K562 (cell line): ENCODE results near the gene IL18RAP. TPM values are rescaled to one million over a fixed set of nuclear protein-coding genes. Genes with fewer than 3 reads are reported as not detected.

Experiments used
- ATAC-seq: fragments of 200-7000 bp; cut with Tn5 transposase; 3 replicates; pipeline ENCODE4 v1.9.1; 2020; ENCODE audit warnings: moderate library complexity
- BruUV-seq: library from RNA; stranded (reverse); fragments of 400-500 nt; replicated peaks from 2 replicates; lab custom pipeline; 2021; lab: Mats Ljungman, UMichigan
- CTCF ChIA-PET: fragments of 300-600 bp; formaldehyde crosslinking; extraction: SDS; loops from one replicate; lab custom pipeline; 2021; ENCODE audit warnings: low intra/inter-chr PET ratio; lab: Yijun Ruan, JAX
- POLR2A ChIA-PET: fragments of 300-600, 350-650 bp; sonication (Branson Sonifier 250); formaldehyde crosslinking; extraction: SDS; loops from one replicate; lab custom pipeline; 2021; ENCODE audit warnings: antibody characterized with exemption, inconsistent platforms; lab: Yijun Ruan, JAX
- DNase-seq, 4 experiments: peaks; one replicate each; pipeline versions ENCODE4 v3.0.0 to v3.0.0-alpha.2; 2011 to 2018; ENCODE audit warnings: low spot score in 3 of 4, mixed read lengths in 3 of 4; ENCODE audit errors: extremely low read depth in 1 of 4
- FAIRE-seq: peaks from 2 replicates; lab custom pipeline; 2011; peaks lifted over from hg19 to GRCh38; lab: Jason Lieb, UNC
- H2AFZ ChIP-seq: 2 replicates; pipeline ENCODE4 v1.6.0; 2011; ENCODE audit warnings: low read depth, low read length, control low read depth, inconsistent platforms
- H3K27ac ChIP-seq: fragments of 200-600 bp; 3 replicates; pipeline ENCODE4 v1.8.0; 2011; ENCODE audit warnings: low read depth, mild to moderate bottlenecking, control low read depth, inconsistent platforms, low read length, moderate library complexity, mixed read lengths; ENCODE audit errors: extremely low read depth
- H3K27me3 ChIP-seq, 2 experiments: fragments of 300-600 bp in 1 of 2; 2 replicates in 1 of 2; 3 replicates in 1 of 2; pipeline versions ENCODE4 v1.6.0 to v1.8.0; 2011; ENCODE audit warnings: inconsistent platforms in 2 of 2, low read length in 2 of 2, mild to moderate bottlenecking in 1 of 2, mixed read lengths in 1 of 2, moderate library complexity in 1 of 2; ENCODE audit not compliant: control insufficient read depth in 2 of 2, insufficient read depth in 2 of 2
- H3K36me3 ChIP-seq: fragments of 300-600 bp; 3 replicates; pipeline ENCODE4 v1.8.0; 2011; ENCODE audit warnings: mild to moderate bottlenecking, low read length, inconsistent platforms; ENCODE audit not compliant: control insufficient read depth, insufficient read depth
- H3K4me1 ChIP-seq, 2 experiments: fragments of 200-600 bp in 1 of 2; replicated peaks in 1 of 2; 2 replicates in 1 of 2; 3 replicates in 1 of 2; pipeline versions ENCODE4 v1.5.1 to v1.8.0; 2011; ENCODE audit warnings: inconsistent platforms in 2 of 2, low read length in 2 of 2, mild to moderate bottlenecking in 1 of 2, mixed read lengths in 1 of 2, moderate library complexity in 1 of 2; ENCODE audit not compliant: control insufficient read depth in 2 of 2, insufficient read depth in 2 of 2
- H3K4me2 ChIP-seq: 2 replicates; pipeline ENCODE4 v1.6.1; 2011; ENCODE audit warnings: low read length, control low read depth, inconsistent platforms, mixed read lengths; ENCODE audit not compliant: insufficient read depth
- H3K4me3 ChIP-seq: fragments of 200-600 bp; sonication (generic), shearing (Covaris generic); 2 replicates; pipeline ENCODE4 v1.5.1; 2016; ENCODE audit warnings: control low read depth, inconsistent platforms
- H3K79me2 ChIP-seq: fragments of 200-600 bp; 3 replicates; pipeline ENCODE4 v1.8.0; 2011; ENCODE audit warnings: low read length, inconsistent platforms; ENCODE audit not compliant: control insufficient read depth, insufficient read depth
- H3K9ac ChIP-seq, 2 experiments: 2 replicates each; pipeline versions ENCODE4 v1.6.0 to v1.6.1; 2011; ENCODE audit warnings: low read depth in 2 of 2, low read length in 2 of 2, control low read depth in 1 of 2, inconsistent platforms in 1 of 2, mild to moderate bottlenecking in 1 of 2, mixed read lengths in 1 of 2; ENCODE audit not compliant: insufficient read depth in 1 of 2
- H3K9me1 ChIP-seq: one replicate; pipeline ENCODE4 v1.6.0; 2011; ENCODE audit warnings: inconsistent platforms, mild to moderate bottlenecking, low read length, moderate library complexity; ENCODE audit not compliant: control insufficient read depth, insufficient read depth
- H3K9me3 ChIP-seq: replicated peaks from 2 replicates; pipeline ENCODE4 v1.5.1; 2011; ENCODE audit warnings: low read depth, low read length, inconsistent platforms; ENCODE audit not compliant: control insufficient read depth, insufficient read depth
- H4K20me1 ChIP-seq: replicated peaks from 2 replicates; pipeline ENCODE4 v1.6.1; 2011; ENCODE audit warnings: low read length, inconsistent platforms, mixed read lengths; ENCODE audit not compliant: control insufficient read depth, insufficient read depth
- ATF1 ChIP-seq, 2 experiments: fragments of 450-650 bp in 1 of 2; IDR thresholded peaks; 2 replicates each; pipeline ENCODE4 v1.6.1; 2016; ENCODE audit warnings: missing compliant biosample characterization in 1 of 2, missing genetic modification characterization in 1 of 2
- CTBP1 ChIP-seq: fragments of 450-650 bp; IDR thresholded peaks from 2 replicates; pipeline ENCODE4 v1.6.1; 2016; ENCODE audit warnings: borderline replicate concordance
- ESRRA ChIP-seq: fragments of 450-650 bp; IDR thresholded peaks from 2 replicates; pipeline ENCODE4 v1.6.1; 2014; ENCODE audit warnings: low read depth, mild to moderate bottlenecking, moderate library complexity, borderline replicate concordance
- MCM7 ChIP-seq, 2 experiments: fragments of 450-650 bp; IDR thresholded peaks; 2 replicates each; pipeline ENCODE4 v1.6.1; 2016 to 2018
- NCOA2 ChIP-seq, 2 experiments: fragments of 450-650 bp; IDR thresholded peaks; 2 replicates each; pipeline ENCODE4 v1.6.1; 2018; ENCODE audit warnings: mild to moderate bottlenecking in 2 of 2, moderate library complexity in 1 of 2; ENCODE audit not compliant: partially characterized antibody in 2 of 2
- PHF20 ChIP-seq: fragments of 450-650 bp; IDR thresholded peaks from 2 replicates; pipeline ENCODE4 v1.6.1; 2018; ENCODE audit not compliant: partially characterized antibody
- WGBS: fragments of 100-300 bp; shearing (Covaris generic); methylation state at CpG from one replicate; pipeline ENCODE4 v1.1.6; 2016; ENCODE audit warnings: low coverage, mixed read lengths; ENCODE audit not compliant: insufficient coverage; ENCODE audit errors: missing lambda C conversion rate; 5-methylcytosine and 5-hydroxymethylcytosine counted together
- in situ Hi-C: fragments of 300-500 bp; cut with MboI; formaldehyde crosslinking; loops from 4 replicates; pipeline ENCODE4 v1.15.0; 2018; ENCODE audit warnings: inconsistent platforms, mixed read lengths
- intact Hi-C: fragments of 100-400 bp; cut with micrococcal nuclease; formaldehyde crosslinking; loops from 2 replicates; pipeline ENCODE4 v1.14.2; 2022
- polyA plus RNA-seq, 8 experiments: library from polyadenylated mRNA; depleted of rRNA in 4 of 8; stranded (reverse) in 5 of 8; unstranded in 3 of 8; fragments of >200 nt; fragmentation: Nextera tagmentation in 2 of 8; fragmentation: Illumina TruSeq in 1 of 8; extraction: Ambion mirVana in 2 of 8; extraction: Trizol in 1 of 8; gene quantifications; 2 replicates each; pipeline versions ENCODE4 v1.2.1 to v1.2.3, GENCODE V29; 2011 to 2014; ENCODE audit warnings: inconsistent platforms in 1 of 8, missing spikeins in 1 of 8
- total RNA-seq, 7 experiments: library from RNA; depleted of rRNA in 6 of 7; stranded (reverse); fragments of >200 nt in 6 of 7; fragmentation: Illumina TruSeq in 2 of 7; extraction: Trizol in 2 of 7; gene quantifications; 2 replicates each; pipeline versions ENCODE4 v1.2.1 to v1.2.3, GENCODE V29; 2011 to 2021; ENCODE audit warnings: low replicate concordance in 1 of 7
- TF ChIP-seq, protein P1 (sequence below): sonication (generic); formaldehyde crosslinking; IDR thresholded peaks from 2 replicates; pipeline ENCODE4 v1.8.0; 2022; ENCODE audit warnings: missing genetic modification reagents, mild to moderate bottlenecking, borderline replicate concordance

The IL18RAP gene
- total and polyA plus RNA-seq, 9 of the 15 experiments (the other 6 are each of a cell fraction or from before 2014, with no cell fraction given), result 1.1 to 20.5 (median 5.8) TPM

GRCh38 chr2:102386867-102387541 is 36.0 kb upstream of the IL18RAP start (continued):
- TF ChIP-seq, protein P1, sequence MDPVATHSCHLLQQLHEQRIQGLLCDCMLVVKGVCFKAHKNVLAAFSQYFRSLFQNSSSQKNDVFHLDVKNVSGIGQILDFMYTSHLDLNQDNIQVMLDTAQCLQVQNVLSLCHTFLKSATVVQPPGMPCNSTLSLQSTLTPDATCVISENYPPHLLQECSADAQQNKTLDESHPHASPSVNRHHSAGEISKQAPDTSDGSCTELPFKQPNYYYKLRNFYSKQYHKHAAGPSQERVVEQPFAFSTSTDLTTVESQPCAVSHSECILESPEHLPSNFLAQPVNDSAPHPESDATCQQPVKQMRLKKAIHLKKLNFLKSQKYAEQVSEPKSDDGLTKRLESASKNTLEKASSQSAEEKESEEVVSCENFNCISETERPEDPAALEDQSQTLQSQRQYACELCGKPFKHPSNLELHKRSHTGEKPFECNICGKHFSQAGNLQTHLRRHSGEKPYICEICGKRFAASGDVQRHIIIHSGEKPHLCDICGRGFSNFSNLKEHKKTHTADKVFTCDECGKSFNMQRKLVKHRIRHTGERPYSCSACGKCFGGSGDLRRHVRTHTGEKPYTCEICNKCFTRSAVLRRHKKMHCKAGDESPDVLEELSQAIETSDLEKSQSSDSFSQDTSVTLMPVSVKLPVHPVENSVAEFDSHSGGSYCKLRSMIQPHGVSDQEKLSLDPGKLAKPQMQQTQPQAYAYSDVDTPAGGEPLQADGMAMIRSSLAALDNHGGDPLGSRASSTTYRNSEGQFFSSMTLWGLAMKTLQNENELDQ (CRISPR knock-in tag), result no peak
- TF ChIP-seq ATF1 (CRISPR knock-in tag; IDR thresholded peaks at IDR 0.05) (no peak), ATF1 (tag; IDR thresholded peaks at IDR 0.05) (no peak)

GRCh38 chr2:102387763-102388546 is 35.0 kb upstream of the IL18RAP start:
- 37% methylated on average over 7 of the region's 7 CpGs for WGBS
- Histone ChIP-seq H3K4me3 (no peak overlapping the region), H3K9me3 (no peaks in the 10 kb centered on the region; the same call in 1 of the 2 replicates), H3K27ac (no peak overlapping the region), H3K36me3 (no peaks in the 10 kb centered on the region), H3K79me2 (no peaks in the 10 kb centered on the region), H2AFZ (no peak overlapping the region), H3K4me2 (no peak overlapping the region), H3K9ac (no peak overlapping the region), H3K4me1 (peaks cover 4 to 7% of the 10 kb centered on the region in 2 experiments; a peak in 4 of 5 replicates), H4K20me1 (no peaks in the 10 kb centered on the region; the same call in 1 of the 2 replicates), H3K9me1 (no peaks in the 10 kb centered on the region), H3K27me3 (no peaks in the 10 kb centered on the region)
- ChIA-PET CTCF (no interaction called here), POLR2A (interaction anchor here (0.6 kb wide), 1 partner anchor 11 kb away, joined by 3 read pairs; no protein-coding TSS in a partner anchor)
- in situ Hi-C loops, result no loop called here
- no peak for DNase-seq
- no peak for FAIRE-seq
- intact Hi-C loops, result no loop called here
- ATAC-seq, result no peak
- no TSS peak for BruUV-seq
- TF ChIP-seq NCOA2 (IDR thresholded peaks at IDR 0.05; ENCODE audit: partially characterized antibody in 2 of 2) (no peak), CTBP1 (no peak), PHF20 (no peak), MCM7 (IDR thresholded peaks at IDR 0.05) (no peak), ESRRA (no peak)
